Heart right ventricle (tissue), 16 donors: ENCODE data around the gene SHMT1. TPM values are rescaled to one million over a fixed set of nuclear protein-coding genes. Genes with fewer than 3 reads are reported as not detected.
A peak's percentile ranks its signal among the peaks of the same experiment; 100 is the strongest.
"Not testable (repeated sequence)": the region's sequence is repeated elsewhere in the genome, so short reads cannot be mapped to it uniquely, and the experiment has no call there.

Source experiments
- ATAC-seq, 8 donors: fragments of 200-7000 bp; cut with Tn5 transposase; one replicate each; pipeline ENCODE4 v1.9.1; 2020; ENCODE audit warnings: mild to moderate bottlenecking in 8 of 8, moderate library complexity in 8 of 8, moderate number of reproducible peaks in 1 of 8
- DNase-seq, 2 donors: peaks; one replicate each; pipeline ENCODE4 v3.0.0-alpha.2; 2020
- H3K27ac ChIP-seq, 10 donors: fragments of 200-600 bp; sonication (generic) in 2 of 10; one replicate each; pipeline versions ENCODE4 v1.5.0 to v1.8.0; 2020 to 2022; ENCODE audit warnings: mild to moderate bottlenecking in 3 of 10
- H3K27me3 ChIP-seq, 7 donors: fragments of 200-600 bp; one replicate each; pipeline ENCODE4 v1.8.0; 2021 to 2022; ENCODE audit warnings: mild to moderate bottlenecking in 2 of 7
- H3K36me3 ChIP-seq, 9 donors: fragments of 200-600 bp; sonication (generic) in 1 of 9; one replicate each; pipeline versions ENCODE4 v1.5.0 to v1.8.0; 2020 to 2022; ENCODE audit warnings: mild to moderate bottlenecking in 2 of 9
- H3K4me1 ChIP-seq, 9 donors: fragments of 200-600 bp; sonication (generic) in 1 of 9; one replicate each; pipeline versions ENCODE4 v1.5.0 to v1.8.0; 2020 to 2022; ENCODE audit warnings: mild to moderate bottlenecking in 4 of 9
- H3K4me3 ChIP-seq, 10 donors: fragments of 200-600 bp; sonication (generic) in 2 of 10; one replicate each; pipeline versions ENCODE4 v1.5.0 to v1.8.0; 2020 to 2022; ENCODE audit warnings: mild to moderate bottlenecking in 7 of 10, moderate library complexity in 2 of 10
- H3K9me3 ChIP-seq, 11 donors: fragments of 200-600 bp in 10 of 11; sonication (generic) in 2 of 11; one replicate each; pipeline versions ENCODE4 v1.5.0 to v1.8.0; 2013 to 2022; ENCODE audit warnings: mild to moderate bottlenecking in 2 of 11, control low read depth in 1 of 11, moderate library complexity in 1 of 11
- WGBS, 2 donors: extraction: QIAGEN DNeasy Blood & Tissue Kit; methylation state at CpG; one replicate each; pipeline ENCODE4 v1.1.7; 2013; ENCODE audit warnings: inconsistent platforms in 1 of 2; 5-methylcytosine and 5-hydroxymethylcytosine counted together
- intact Hi-C, 10 donors: fragments of 100-400 bp; cut with DNase I; formaldehyde crosslinking; loops; one replicate each; pipeline versions ENCODE4 v1.11.1 to v1.14.2; 2022
- polyA plus RNA-seq, 2 donors: library from polyadenylated mRNA; stranded (reverse); fragments of 200-250 nt; gene quantifications; one replicate each; pipeline ENCODE4 v1.2.3, GENCODE V29; 2013
- total RNA-seq, 10 donors: library from RNA; stranded (reverse); fragmentation: NEBNext Ultra II Directional in 3 of 10; extraction: Animal tissue kit (Norgen Biotek cat#: 25700) in 3 of 10; gene quantifications; one replicate each; pipeline versions ENCODE4 v1.2.1 to v1.2.4, GENCODE V29; 2021 to 2023
- TF ChIP-seq, protein P1 (sequence below), 9 donors: fragments of 200-600 bp; sonication (generic) in 2 of 9; IDR thresholded peaks; one replicate each; pipeline versions ENCODE4 v1.5.0 to v1.8.0; 2021 to 2022; ENCODE audit warnings: antibody characterized with exemption in 9 of 9, mild to moderate bottlenecking in 5 of 9, moderate library complexity in 1 of 9
- donor health status: Arrhythmogenic right ventricular cardiomyopathy.
- donor health status: ischemic (EF 13 %, LVEDD 7.1; RV severe dilation, severe dysfunction).
- donor health status: healthy with polysubstance abuse.
- donor health status: DM: no; HTN: yes; CAD: no.
- donor health status: DM: no; HTN: no; CAD: no.
- donor health status: ischemic (EF 25% LVEDD 6.9; RV normal size, moderate dysfunction).
- donor health status: ischemic (EF 25% LVEDD 5.7; RV mildly dilated, moderate dysfunction).
- donor health status: healthy.
- donor health status: DM: yes; HTN: yes; CAD: no.
- donor health status: Ischemic cardiomyopathy.
- donor health status: ischemic (EF 35%, LVEDD 5.7; RV mildly dilated, moderate dysfunction).
- donor health status: nonischemic (EF 11% LVEDD 7.7; RV severe dilation, severe dysfunction).
- donor health status: DM: yes; HTN: yes; CAD: no.
- donor health status: PGD.
- donor health status: ischemic (EF 29% LVEDD 5.4; RV normal size, mild dysfunction).
- donor health status: nonischemic (EF 23%, LVEDD 6.1; RV moderate dilation, normal function).

The SHMT1 gene
- total and polyA plus RNA-seq, 12 donors, result 2.7 to 11.6 (median 5.9) TPM

DNA sequence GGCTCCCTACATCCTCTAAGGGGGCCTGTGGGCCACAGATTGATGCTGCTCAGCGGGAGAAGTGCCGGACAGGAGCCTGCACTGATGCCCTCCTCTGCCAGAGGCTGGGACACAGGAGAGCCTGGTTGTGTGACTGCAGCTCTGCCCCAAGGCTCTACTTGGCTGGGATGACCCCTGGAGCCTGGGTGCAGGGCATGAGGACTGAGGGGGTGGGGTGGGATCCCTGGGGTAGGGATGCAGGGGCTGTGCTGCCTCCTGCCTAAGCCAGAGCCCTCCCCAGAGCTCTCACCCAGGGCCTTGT lies 14.8 kb upstream of the SHMT1 start:
- Histone ChIP-seq H3K36me3 (no peaks in the 10 kb centered on the region), H3K4me3 (no peak overlapping the region), H3K4me1 (peaks cover 0 to 4% (median 0%) of the 10 kb centered on the region in 9 donors), H3K9me3 (peaks cover 0 to 13% (median 0%) of the 10 kb centered on the region in 11 donors), H3K27me3 (peaks cover 0 to 38% (median 34%) of the 10 kb centered on the region in 7 donors), H3K27ac (no peak overlapping the region)
- ATAC-seq (no peak), DNase-seq (no peak)
- intact Hi-C loops, result no loop called here
- WGBS, 2 donors, result 91 to 92% methylated on average over 2 of the region's 2 CpGs
- TF ChIP-seq, protein P1, sequence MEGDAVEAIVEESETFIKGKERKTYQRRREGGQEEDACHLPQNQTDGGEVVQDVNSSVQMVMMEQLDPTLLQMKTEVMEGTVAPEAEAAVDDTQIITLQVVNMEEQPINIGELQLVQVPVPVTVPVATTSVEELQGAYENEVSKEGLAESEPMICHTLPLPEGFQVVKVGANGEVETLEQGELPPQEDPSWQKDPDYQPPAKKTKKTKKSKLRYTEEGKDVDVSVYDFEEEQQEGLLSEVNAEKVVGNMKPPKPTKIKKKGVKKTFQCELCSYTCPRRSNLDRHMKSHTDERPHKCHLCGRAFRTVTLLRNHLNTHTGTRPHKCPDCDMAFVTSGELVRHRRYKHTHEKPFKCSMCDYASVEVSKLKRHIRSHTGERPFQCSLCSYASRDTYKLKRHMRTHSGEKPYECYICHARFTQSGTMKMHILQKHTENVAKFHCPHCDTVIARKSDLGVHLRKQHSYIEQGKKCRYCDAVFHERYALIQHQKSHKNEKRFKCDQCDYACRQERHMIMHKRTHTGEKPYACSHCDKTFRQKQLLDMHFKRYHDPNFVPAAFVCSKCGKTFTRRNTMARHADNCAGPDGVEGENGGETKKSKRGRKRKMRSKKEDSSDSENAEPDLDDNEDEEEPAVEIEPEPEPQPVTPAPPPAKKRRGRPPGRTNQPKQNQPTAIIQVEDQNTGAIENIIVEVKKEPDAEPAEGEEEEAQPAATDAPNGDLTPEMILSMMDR (IDR thresholded peaks at IDR 0.05), result no peak

DNA sequence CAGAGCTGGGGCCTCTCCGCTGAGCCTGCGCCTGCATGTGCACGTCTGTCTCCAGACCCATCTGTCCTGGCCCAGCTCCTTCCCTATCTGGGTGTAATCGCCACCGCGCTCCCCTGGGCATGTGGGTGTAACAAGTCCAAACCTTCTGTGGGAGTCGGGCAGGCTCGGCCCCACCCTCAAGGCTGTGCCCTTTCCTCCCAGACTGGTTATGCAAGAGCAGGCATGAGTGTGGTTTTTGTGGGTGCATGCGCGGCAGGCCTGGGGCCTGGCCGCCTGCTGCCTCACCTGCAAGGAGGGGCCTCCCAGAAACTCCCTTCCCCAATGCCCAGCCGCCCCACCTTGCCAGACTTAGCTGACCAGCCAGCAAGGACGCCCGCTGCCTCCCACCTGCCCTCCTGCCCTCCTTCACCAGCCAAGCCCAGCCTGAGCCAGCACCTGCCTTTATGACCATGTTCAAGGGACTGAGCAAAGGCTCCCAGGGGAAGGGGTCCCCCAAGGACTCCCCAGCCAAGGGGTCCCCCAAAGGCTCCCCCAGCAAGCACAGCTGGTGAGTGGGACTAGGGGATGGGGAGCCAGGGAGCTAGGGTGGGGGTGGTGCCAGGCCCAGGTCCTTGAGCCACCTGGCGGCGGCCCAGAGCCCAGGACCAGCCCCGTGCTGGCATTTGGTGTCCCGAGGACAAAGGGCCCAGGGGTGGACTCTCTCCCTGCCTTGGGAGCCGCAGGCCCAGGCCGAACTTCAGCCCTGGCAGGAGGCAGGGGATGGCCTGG lies 14.3 kb upstream of the SHMT1 start, which contains the start of gene EVPLL:
Gene EVPLL, plus strand, starts transcription at position 342 of the 768 bp plus-strand sequence. CDS start 3,160 bp downstream, outside the sequence.
- Histone ChIP-seq H3K9me3 (peaks cover 0 to 13% (median 0%) of the 10 kb centered on the region in 11 donors), H3K4me1 (no peaks in the 10 kb centered on the region), H3K27ac (no peak within 1 kb of the TSS), H3K27me3 (peaks cover 0 to 32% (median 28%) of the 10 kb centered on the region in 7 donors), H3K4me3 (no peak within 1 kb of the TSS), H3K36me3 (no peaks in the 10 kb centered on the region)
- intact Hi-C loops, result no loop called here
- WGBS, 2 donors, result 76 to 79% methylated on average over 20 of the region's 20 CpGs
- peak in 2 of 8 donors; percentile 39 to 59 for ATAC-seq
- TF ChIP-seq, protein P1 (IDR thresholded peaks at IDR 0.05), result no peak
- no peak for DNase-seq

DNA sequence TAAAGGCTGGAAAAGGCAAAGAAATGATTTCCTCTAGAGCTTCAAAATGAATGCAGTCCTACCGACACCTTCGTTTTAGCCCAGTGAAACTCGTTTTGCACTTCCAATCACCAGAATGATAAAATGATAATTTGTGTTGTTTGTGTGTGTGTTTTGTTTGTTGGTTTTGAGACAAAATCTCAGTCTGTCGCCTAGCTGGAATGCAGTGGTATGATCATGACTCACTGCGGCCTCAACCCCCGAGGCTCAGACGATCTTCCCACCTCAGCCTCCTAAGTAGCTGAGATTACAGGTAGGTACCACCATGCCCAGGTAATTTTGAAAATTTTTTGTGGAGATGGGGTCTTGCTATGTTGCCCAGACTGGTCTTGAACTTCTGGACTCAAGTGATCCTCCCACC lies 10.9 kb upstream of the SHMT1 start:
- TF ChIP-seq, protein P1 (IDR thresholded peaks at IDR 0.05), result no peak

DNA sequence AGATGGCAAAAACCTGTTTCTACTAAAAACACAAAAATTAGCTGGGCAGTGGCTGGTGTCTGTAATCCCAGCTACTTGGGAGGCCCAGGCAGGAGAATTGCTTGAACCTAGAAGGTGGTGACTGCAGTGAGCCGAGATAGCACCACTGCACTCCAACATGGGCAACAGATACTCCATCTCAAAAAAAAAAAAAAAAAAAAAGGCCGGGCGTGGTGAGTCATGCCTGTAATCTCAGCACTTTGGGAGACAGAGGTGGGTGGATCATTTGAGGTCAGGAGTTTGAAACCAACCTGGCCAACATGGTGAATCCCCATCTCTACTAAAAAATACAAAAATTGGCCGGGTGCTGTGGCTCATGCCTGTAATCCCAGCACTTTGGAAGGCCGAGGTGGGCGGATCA lies 9.8 kb upstream of the SHMT1 start:
- peaks cover 0 to 10% (median 0%) of the 10 kb centered on the region in 7 donors for H3K27me3 ChIP-seq
- H3K4me1 ChIP-seq, H3K4me3 ChIP-seq, intact Hi-C loops, DNase-seq, ATAC-seq, H3K36me3 ChIP-seq, H3K27ac ChIP-seq: not testable (repeated sequence)
- peaks cover 0 to 13% (median 0%) of the 10 kb centered on the region in 11 donors for H3K9me3 ChIP-seq
- WGBS, 2 donors, result 90% methylated on average over 6 of the region's 6 CpGs

More for the DNA sequence above, 10.9 kb upstream of the SHMT1 start:
- Histone ChIP-seq H3K27ac (no peak overlapping the region), H3K4me3 (no peak overlapping the region), H3K9me3 (peaks cover 0 to 13% (median 0%) of the 10 kb centered on the region in 11 donors), H3K36me3 (no peaks in the 10 kb centered on the region), H3K4me1 (no peaks in the 10 kb centered on the region), H3K27me3 (peaks cover 0 to 5% (median 0%) of the 10 kb centered on the region in 7 donors)
- intact Hi-C loops, result no loop called here
- DNase-seq (no peak), ATAC-seq (no peak)
- 82 to 88% methylated on average over 7 of the region's 7 CpGs for WGBS, 2 donors

DNA sequence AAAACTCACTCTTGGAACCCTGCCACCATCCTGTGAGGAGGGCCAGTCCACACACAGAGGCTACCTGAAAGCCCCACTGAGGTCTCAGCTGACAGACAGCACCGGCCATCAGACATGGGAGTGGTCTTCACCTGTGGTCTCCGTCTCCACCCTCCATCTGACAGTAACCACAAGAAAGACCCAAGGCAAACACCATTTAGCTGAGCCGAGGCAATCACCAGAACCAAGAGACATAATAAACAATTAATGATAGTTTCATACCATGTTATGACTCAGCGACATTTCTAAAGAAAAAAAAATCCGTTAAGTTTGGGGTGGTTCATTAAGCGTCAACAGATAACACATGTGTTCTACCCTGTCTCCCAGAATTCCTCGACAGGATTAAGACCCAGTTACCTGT lies 8.1 kb upstream of the SHMT1 start:
- TF ChIP-seq, protein P1 (IDR thresholded peaks at IDR 0.05), result no peak
- no peaks in the 10 kb centered on the region for H3K4me1 ChIP-seq
- H3K27ac ChIP-seq, result no peak overlapping the region
- intact Hi-C loops, result no loop called here
- peaks cover 0 to 13% (median 0%) of the 10 kb centered on the region in 11 donors for H3K9me3 ChIP-seq
- H3K27me3 ChIP-seq, result peaks cover 0 to 10% (median 0%) of the 10 kb centered on the region in 7 donors
- no peak overlapping the region for H3K4me3 ChIP-seq
- H3K36me3 ChIP-seq, result no peaks in the 10 kb centered on the region
- 80 to 90% methylated on average over 7 of the region's 7 CpGs for WGBS, 2 donors
- ATAC-seq (no peak), DNase-seq (no peak)
